HepG2 (cell line): ENCODE data around the gene LYST. TPM values are rescaled to one million over a fixed set of nuclear protein-coding genes. Genes with fewer than 3 reads are reported as not detected.

Source experiments
- GABPA ChIP-seq, 2 experiments: IDR thresholded peaks; 2 replicates each; pipeline ENCODE4 v1.6.1; 2011 to 2016; ENCODE audit warnings: low read depth in 2 of 2, low read length in 1 of 2, missing biosample characterization in 1 of 2, missing genetic modification characterization in 1 of 2
- MIER2 ChIP-seq: IDR thresholded peaks from 2 replicates; pipeline ENCODE4 v1.6.1; 2016; ENCODE audit warnings: missing biosample characterization, missing genetic modification reagents
- MYNN ChIP-seq: sonication (generic); formaldehyde crosslinking; IDR thresholded peaks from 2 replicates; pipeline ENCODE4 v1.4.0; 2020; ENCODE audit warnings: mild to moderate bottlenecking, low read depth, missing genetic modification reagents
- ONECUT2 ChIP-seq: sonication (generic); formaldehyde crosslinking; IDR thresholded peaks from 2 replicates; pipeline ENCODE4 v1.4.0; 2020; ENCODE audit warnings: missing genetic modification reagents
- PHF20 ChIP-seq: sonication (generic); formaldehyde crosslinking; IDR thresholded peaks from 2 replicates; pipeline ENCODE4 v1.5.0; 2020; ENCODE audit warnings: mild to moderate bottlenecking, missing genetic modification reagents
- RFXAP ChIP-seq: sonication (generic); formaldehyde crosslinking; IDR thresholded peaks from 2 replicates; pipeline ENCODE4 v1.4.0; 2020; ENCODE audit warnings: missing genetic modification reagents, borderline replicate concordance
- SOX13 ChIP-seq, 3 experiments: fragments of 450-650 bp in 1 of 3; sonication (generic) in 1 of 3; formaldehyde crosslinking in 1 of 3; IDR thresholded peaks in 2 of 3; conservative IDR thresholded peaks in 1 of 3; 2 replicates each; pipeline versions ENCODE4 v1.5.0 to v1.6.1; 2016 to 2020; ENCODE audit warnings: antibody characterized with exemption in 1 of 3, mild to moderate bottlenecking in 1 of 3, missing compliant biosample characterization in 1 of 3, missing genetic modification reagents in 1 of 3, moderate library complexity in 1 of 3
- ZFAT ChIP-seq: sonication (generic); formaldehyde crosslinking; conservative IDR thresholded peaks from 2 replicates; pipeline ENCODE4 v1.8.1; 2023; ENCODE audit warnings: missing genetic modification reagents, inconsistent platforms
- ZKSCAN5 ChIP-seq: sonication (generic); formaldehyde crosslinking; IDR thresholded peaks from 2 replicates; pipeline ENCODE4 v1.5.1; 2020; ENCODE audit warnings: mild to moderate bottlenecking, missing genetic modification reagents
- ZNF331 ChIP-seq: sonication (generic); formaldehyde crosslinking; IDR thresholded peaks from 2 replicates; pipeline ENCODE4 v1.4.0; 2020; ENCODE audit warnings: missing genetic modification reagents
- polyA plus RNA-seq, 8 experiments: library from polyadenylated mRNA; depleted of rRNA in 3 of 8; stranded (reverse) in 7 of 8; unstranded in 1 of 8; fragments of >200 nt; fragmentation: Illumina TruSeq in 4 of 8; extraction: Trizol in 4 of 8; gene quantifications; 2 replicates each; pipeline versions ENCODE4 v1.2.1 to v1.2.3, GENCODE V29; 2011 to 2016; ENCODE audit warnings: low read depth in 4 of 8, missing spikeins in 1 of 8, mixed read lengths in 1 of 8; ENCODE audit not compliant: insufficient read depth in 1 of 8
- total RNA-seq, 5 experiments: library from RNA; depleted of rRNA; stranded (reverse); fragments of >200 nt; fragmentation: Illumina TruSeq; extraction: Trizol; gene quantifications; 2 replicates each; pipeline ENCODE4 v1.2.3, GENCODE V29; 2016; ENCODE audit warnings: low read depth in 1 of 5
- TF ChIP-seq, protein P1 (sequence below): sonication (generic); formaldehyde crosslinking; IDR thresholded peaks from 2 replicates; pipeline ENCODE4 v1.5.0; 2020; ENCODE audit warnings: missing genetic modification reagents
- TF ChIP-seq, protein P2 (sequence below): sonication (generic); formaldehyde crosslinking; conservative IDR thresholded peaks from 2 replicates; pipeline ENCODE4 v1.8.1; 2023; ENCODE audit warnings: missing genetic modification reagents
- TF ChIP-seq, protein P3 (sequence below): sonication (generic); formaldehyde crosslinking; IDR thresholded peaks from 2 replicates; pipeline ENCODE4 v1.4.0; 2020; ENCODE audit warnings: missing genetic modification reagents
- TF ChIP-seq, protein P4 (sequence below): sonication (generic); IDR thresholded peaks from 2 replicates; pipeline ENCODE4 v1.6.1; 2016; ENCODE audit warnings: low read depth, borderline replicate concordance
- TF ChIP-seq, protein P5 (sequence below): sonication (generic); formaldehyde crosslinking; conservative IDR thresholded peaks from 2 replicates; pipeline ENCODE4 v1.4.0; 2020; ENCODE audit warnings: missing genetic modification reagents

Gene LYST
- total and polyA plus RNA-seq, 2 of the 13 experiments (the other 11 are each of a cell fraction or from before 2014, with no cell fraction given), result 0.91 to 2.5 TPM

DNA sequence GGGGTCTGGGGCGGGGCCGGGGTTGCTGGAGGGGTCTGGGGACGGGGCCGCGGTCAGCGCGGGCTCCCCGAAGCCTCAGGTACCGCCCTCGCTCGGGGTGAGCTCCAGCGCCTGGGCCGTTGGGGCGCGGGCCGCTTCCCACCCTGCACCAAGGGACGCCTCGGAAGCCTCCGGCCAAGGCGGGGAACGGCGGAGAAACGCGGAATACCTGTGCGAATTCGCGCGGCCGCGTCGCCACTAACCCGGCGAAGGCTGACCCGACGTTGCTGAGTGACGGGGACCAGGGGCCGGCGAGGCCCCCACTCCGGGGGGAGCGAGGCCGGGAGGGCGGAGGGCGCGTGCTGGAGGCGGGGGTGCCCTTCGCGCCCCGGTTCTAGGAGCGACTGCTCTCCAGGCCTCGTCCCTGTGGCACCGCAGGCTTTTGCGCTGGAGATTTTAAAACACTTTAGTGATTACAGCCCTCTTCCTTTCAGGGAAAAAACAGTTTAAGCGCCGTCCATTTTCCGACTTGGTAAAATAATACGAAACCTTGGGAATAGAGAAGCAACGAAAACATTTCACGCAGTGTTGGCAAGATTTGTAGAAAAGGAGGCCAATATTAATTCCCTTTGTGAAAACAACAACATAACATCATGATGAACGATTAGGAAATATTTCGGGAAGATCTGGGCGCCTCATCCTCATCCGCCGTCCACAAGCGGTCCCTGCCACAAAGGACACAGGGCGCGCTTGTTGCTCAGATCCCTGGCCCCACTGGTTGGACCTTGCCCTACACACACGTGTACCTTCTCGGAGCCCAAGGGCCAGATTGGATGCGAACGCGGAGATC lies 216.2 kb downstream of the LYST start (continued):
- TF ChIP-seq RFXAP (CRISPR knock-in tag) (peak; percentile 57; the same call in 1 of the 2 replicates), PHF20 (CRISPR knock-in tag) (no peak; the same call in 1 of the 2 replicates), GABPA (IDR thresholded peaks at IDR 0.05; ENCODE audit: low read depth, low read length) (no peak), GABPA (CRISPR knock-in tag; IDR thresholded peaks at IDR 0.05; ENCODE audit: low read depth) (peak; percentile 29; the same call in 1 of the 2 replicates), ONECUT2 (CRISPR knock-in tag) (no peak; the same call in 1 of the 2 replicates), ZFAT (CRISPR knock-in tag) (no peak), MYNN (CRISPR knock-in tag) (no peak; the same call in 1 of the 2 replicates), SOX13 (IDR thresholded peaks at IDR 0.05) (peak; percentile 59; the same call in 1 of the 2 replicates), SOX13 (CRISPR knock-in tag; conservative IDR thresholded peaks at IDR 0.05 in 1 of 2, IDR thresholded peaks at IDR 0.05 in 1 of 2) (peak in 1 of 2 experiments; percentile 91; a peak in 2 of 4 replicates), ZNF331 (CRISPR knock-in tag) (peak; percentile 93), ZKSCAN5 (no peak), MIER2 (CRISPR knock-in tag) (no peak)
- TF ChIP-seq, protein P1, sequence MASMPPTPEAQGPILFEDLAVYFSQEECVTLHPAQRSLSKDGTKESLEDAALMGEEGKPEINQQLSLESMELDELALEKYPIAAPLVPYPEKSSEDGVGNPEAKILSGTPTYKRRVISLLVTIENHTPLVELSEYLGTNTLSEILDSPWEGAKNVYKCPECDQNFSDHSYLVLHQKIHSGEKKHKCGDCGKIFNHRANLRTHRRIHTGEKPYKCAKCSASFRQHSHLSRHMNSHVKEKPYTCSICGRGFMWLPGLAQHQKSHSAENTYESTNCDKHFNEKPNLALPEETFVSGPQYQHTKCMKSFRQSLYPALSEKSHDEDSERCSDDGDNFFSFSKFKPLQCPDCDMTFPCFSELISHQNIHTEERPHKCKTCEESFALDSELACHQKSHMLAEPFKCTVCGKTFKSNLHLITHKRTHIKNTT, result no peak
- TF ChIP-seq, protein P2, sequence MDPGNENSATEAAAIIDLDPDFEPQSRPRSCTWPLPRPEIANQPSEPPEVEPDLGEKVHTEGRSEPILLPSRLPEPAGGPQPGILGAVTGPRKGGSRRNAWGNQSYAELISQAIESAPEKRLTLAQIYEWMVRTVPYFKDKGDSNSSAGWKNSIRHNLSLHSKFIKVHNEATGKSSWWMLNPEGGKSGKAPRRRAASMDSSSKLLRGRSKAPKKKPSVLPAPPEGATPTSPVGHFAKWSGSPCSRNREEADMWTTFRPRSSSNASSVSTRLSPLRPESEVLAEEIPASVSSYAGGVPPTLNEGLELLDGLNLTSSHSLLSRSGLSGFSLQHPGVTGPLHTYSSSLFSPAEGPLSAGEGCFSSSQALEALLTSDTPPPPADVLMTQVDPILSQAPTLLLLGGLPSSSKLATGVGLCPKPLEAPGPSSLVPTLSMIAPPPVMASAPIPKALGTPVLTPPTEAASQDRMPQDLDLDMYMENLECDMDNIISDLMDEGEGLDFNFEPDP, result no peak
- TF ChIP-seq, protein P3, sequence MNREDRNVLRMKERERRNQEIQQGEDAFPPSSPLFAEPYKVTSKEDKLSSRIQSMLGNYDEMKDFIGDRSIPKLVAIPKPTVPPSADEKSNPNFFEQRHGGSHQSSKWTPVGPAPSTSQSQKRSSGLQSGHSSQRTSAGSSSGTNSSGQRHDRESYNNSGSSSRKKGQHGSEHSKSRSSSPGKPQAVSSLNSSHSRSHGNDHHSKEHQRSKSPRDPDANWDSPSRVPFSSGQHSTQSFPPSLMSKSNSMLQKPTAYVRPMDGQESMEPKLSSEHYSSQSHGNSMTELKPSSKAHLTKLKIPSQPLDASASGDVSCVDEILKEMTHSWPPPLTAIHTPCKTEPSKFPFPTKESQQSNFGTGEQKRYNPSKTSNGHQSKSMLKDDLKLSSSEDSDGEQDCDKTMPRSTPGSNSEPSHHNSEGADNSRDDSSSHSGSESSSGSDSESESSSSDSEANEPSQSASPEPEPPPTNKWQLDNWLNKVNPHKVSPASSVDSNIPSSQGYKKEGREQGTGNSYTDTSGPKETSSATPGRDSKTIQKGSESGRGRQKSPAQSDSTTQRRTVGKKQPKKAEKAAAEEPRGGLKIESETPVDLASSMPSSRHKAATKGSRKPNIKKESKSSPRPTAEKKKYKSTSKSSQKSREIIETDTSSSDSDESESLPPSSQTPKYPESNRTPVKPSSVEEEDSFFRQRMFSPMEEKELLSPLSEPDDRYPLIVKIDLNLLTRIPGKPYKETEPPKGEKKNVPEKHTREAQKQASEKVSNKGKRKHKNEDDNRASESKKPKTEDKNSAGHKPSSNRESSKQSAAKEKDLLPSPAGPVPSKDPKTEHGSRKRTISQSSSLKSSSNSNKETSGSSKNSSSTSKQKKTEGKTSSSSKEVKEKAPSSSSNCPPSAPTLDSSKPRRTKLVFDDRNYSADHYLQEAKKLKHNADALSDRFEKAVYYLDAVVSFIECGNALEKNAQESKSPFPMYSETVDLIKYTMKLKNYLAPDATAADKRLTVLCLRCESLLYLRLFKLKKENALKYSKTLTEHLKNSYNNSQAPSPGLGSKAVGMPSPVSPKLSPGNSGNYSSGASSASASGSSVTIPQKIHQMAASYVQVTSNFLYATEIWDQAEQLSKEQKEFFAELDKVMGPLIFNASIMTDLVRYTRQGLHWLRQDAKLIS (CRISPR knock-in tag), result peak; percentile 58; the same call in 1 of the 2 replicates
- TF ChIP-seq, protein P4, sequence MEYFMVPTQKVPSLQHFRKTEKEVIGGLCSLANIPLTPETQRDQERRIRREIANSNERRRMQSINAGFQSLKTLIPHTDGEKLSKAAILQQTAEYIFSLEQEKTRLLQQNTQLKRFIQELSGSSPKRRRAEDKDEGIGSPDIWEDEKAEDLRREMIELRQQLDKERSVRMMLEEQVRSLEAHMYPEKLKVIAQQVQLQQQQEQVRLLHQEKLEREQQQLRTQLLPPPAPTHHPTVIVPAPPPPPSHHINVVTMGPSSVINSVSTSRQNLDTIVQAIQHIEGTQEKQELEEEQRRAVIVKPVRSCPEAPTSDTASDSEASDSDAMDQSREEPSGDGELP, result 0 out of 2 replicates have a peak, but pooled peaks have one; percentile 45
- TF ChIP-seq, protein P5, sequence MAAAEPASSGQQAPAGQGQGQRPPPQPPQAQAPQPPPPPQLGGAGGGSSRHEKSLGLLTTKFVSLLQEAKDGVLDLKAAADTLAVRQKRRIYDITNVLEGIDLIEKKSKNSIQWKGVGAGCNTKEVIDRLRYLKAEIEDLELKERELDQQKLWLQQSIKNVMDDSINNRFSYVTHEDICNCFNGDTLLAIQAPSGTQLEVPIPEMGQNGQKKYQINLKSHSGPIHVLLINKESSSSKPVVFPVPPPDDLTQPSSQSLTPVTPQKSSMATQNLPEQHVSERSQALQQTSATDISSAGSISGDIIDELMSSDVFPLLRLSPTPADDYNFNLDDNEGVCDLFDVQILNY (CRISPR knock-in tag), result 0 out of 2 replicates have a peak, but pooled peaks have one; percentile 39
